Measurements from ENCODE around the gene NR4A3.

DNA sequence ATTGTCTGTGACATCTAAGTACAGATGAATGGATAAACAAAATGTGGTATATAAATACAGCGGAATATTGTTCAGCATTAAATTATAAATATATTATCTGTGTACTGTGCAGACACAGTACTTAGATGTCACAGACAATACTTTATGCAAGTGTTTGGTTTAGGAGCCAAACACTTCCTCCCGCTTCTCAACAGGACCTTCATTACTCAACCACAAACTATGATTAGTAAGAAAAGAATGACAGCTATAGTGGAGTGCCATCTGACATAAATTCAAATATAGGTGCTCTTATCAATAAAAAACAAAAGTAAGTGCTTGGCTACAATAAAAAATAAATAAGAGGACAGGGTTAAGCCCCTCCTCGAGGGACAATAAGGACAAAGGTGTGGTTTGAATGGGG lies 45.9 kb downstream of the NR4A3 start:
- TF ChIP-seq EZH2 (IDR thresholded peaks at IDR 0.05; ENCODE audit: low read depth, unreplicated experiment) = no peak
- no peak for TF ChIP-seq CTCF (conservative IDR thresholded peaks at IDR 0.05; ENCODE audit: low read depth in 2 of 2)
- no peak for TF ChIP-seq EZH2phosphoT487 (IDR thresholded peaks at IDR 0.05; ENCODE audit: unreplicated experiment)
- no peak for TF ChIP-seq POLR2AphosphoS5 (IDR thresholded peaks at IDR 0.05; ENCODE audit: low read depth)
- TF ChIP-seq ZNF331 (CRISPR knock-in tag; IDR thresholded peaks at IDR 0.05; ENCODE audit: low read depth) = no peak

Measured in GM23338 (cell line).